SU-DHL-6 (cell line): ENCODE measurements around the gene NEURL1B.

Source experiments
- CTCF ChIP-seq: fragments of 200-600 bp; sonication (generic); IDR thresholded peaks from one replicate; pipeline ENCODE4 v1.5.1; 2017; ENCODE audit warnings: antibody characterized with exemption, mild to moderate bottlenecking, low read length, moderate library complexity; ENCODE audit not compliant: insufficient read depth, poor library complexity, severe bottlenecking
- EZH2phosphoT487 ChIP-seq: fragments of 200-600 bp; sonication (generic), shearing (Covaris generic); conservative IDR thresholded peaks from 2 replicates; pipeline ENCODE4 v1.6.1; 2018; ENCODE audit warnings: mild to moderate bottlenecking, antibody characterized with exemption, low read length, moderate library complexity, mixed read lengths

- TF ChIP-seq CTCF (no peak), EZH2phosphoT487 (no peak)
These were observed 6.0 kb upstream of the NEURL1B start for GRCh38 chr5:172635038-172635437.
